ENCODE data around the gene SHROOM3. TPM values are rescaled to one million over a fixed set of nuclear protein-coding genes. Genes with fewer than 3 reads are reported as not detected.
A peak's percentile ranks its signal among the peaks of the same experiment; 100 is the strongest.

SHROOM3 gene
- total RNA-seq, 1 experiment from 2014 or later = 27.6 TPM

- Histone ChIP-seq H3K9me3 (ENCODE audit: control insufficient read depth, low read depth, low read length) (no peaks in the 10 kb centered on the region), H4K8ac (replicated peaks; ENCODE audit: insufficient read length, low read depth, low read length) (no peak overlapping the region), H2AK5ac (ENCODE audit: insufficient read length, low read length) (no peak overlapping the region), H2BK120ac (ENCODE audit: low read depth, low read length, poor library complexity, severe bottlenecking) (no peak overlapping the region), H2BK5ac (ENCODE audit: insufficient read length, low read length) (no peak overlapping the region), H3T11ph (ENCODE audit: low read length) (no peak overlapping the region), H4K20me1 (ENCODE audit: control insufficient read depth, insufficient read depth, insufficient read length) (peaks cover 2% of the 10 kb centered on the region), H3K4me2 (ENCODE audit: insufficient read depth, insufficient read length, low read length) (no peak overlapping the region), H3K79me2 (ENCODE audit: insufficient read depth, low read length) (peaks cover 5% of the 10 kb centered on the region; the same call in 1 of the 2 replicates), H2BK15ac (ENCODE audit: low read depth, low read length) (no peak overlapping the region), H3K14ac (ENCODE audit: insufficient read depth, low read length) (no peak overlapping the region), H3K23ac (ENCODE audit: insufficient read length, low read depth, low read length) (no peak overlapping the region), H3K9ac (ENCODE audit: extremely low read depth, insufficient read length, low read length) (no peak overlapping the region), H3K27ac (ENCODE audit: insufficient read length, low read depth, low read length) (peak overlapping the region; percentile 55), H3K79me1 (ENCODE audit: insufficient read depth, low read depth, low read length, poor library complexity, severe bottlenecking) (peaks cover 2% of the 10 kb centered on the region), H3K4me1 (ENCODE audit: insufficient read depth, low read length) (peaks cover 14% of the 10 kb centered on the region; the same call in 1 of the 2 replicates), H3K4ac (ENCODE audit: low read depth, low read length) (no peak overlapping the region), H2AFZ (ENCODE audit: low read length) (no peak overlapping the region), H3K27me3 (ENCODE audit: insufficient read depth, low read length) (no peaks in the 10 kb centered on the region), H4K5ac (ENCODE audit: insufficient read length, low read depth, low read length) (no peak overlapping the region), H3K18ac (ENCODE audit: insufficient read length, low read depth, low read length) (no peak overlapping the region), H4K91ac (ENCODE audit: insufficient read length, low read depth, low read length) (no peak overlapping the region), H2BK20ac (ENCODE audit: low read depth, low read length, poor library complexity, severe bottlenecking) (no peak overlapping the region), H2BK12ac (ENCODE audit: insufficient read length, low read depth, low read length) (no peak overlapping the region), H3K23me2 (ENCODE audit: insufficient read length, low read depth, low read length, poor library complexity, severe bottlenecking) (no peaks in the 10 kb centered on the region), H3K56ac (ENCODE audit: insufficient read length, low read depth, low read length) (no peak overlapping the region)
- no peaks in the 10 kb centered on the region for H3K9me3 Mint-ChIP-seq
- peak overlapping the region; percentile 24 to 88 (median 50); a peak in 4 of 7 replicates for H3K27ac Mint-ChIP-seq
- no peak for TF ChIP-seq CTCF (conservative IDR thresholded peaks at IDR 0.05)
- DNase-seq = no peak
- peaks cover 69 to 71% of the 10 kb centered on the region in 2 experiments for H3K4me1 Mint-ChIP-seq
- WGBS (ENCODE audit: extremely low coverage, insufficient read length, low lambda C conversion rate) = no CpG with 5 or more reads among the region's 1 CpG
- no peaks in the 10 kb centered on the region for H3K27me3 Mint-ChIP-seq (ENCODE audit: low read depth)
- peaks cover 13 to 29% (median 23%) of the 10 kb centered on the region in 3 experiments; a peak in 6 of 7 replicates for H3K36me3 Mint-ChIP-seq (ENCODE audit: insufficient read depth in 1 of 3, low read depth in 3 of 3)
- no peak overlapping the region for H3K4me3 Mint-ChIP-seq
Observed at GRCh38 chr4:76729460-76729859, 294.4 kb downstream of the SHROOM3 start.
